GM19099 (cell line): ENCODE results near the gene GCSAM.

Experiments used
- POLR2A ChIP-seq: IDR thresholded peaks from 3 replicates; pipeline ENCODE4 v1.6.1; 2011; ENCODE audit warnings: low read depth; ENCODE audit not compliant: insufficient read length; ENCODE audit errors: extremely low read depth

GCSAM gene

DNA sequence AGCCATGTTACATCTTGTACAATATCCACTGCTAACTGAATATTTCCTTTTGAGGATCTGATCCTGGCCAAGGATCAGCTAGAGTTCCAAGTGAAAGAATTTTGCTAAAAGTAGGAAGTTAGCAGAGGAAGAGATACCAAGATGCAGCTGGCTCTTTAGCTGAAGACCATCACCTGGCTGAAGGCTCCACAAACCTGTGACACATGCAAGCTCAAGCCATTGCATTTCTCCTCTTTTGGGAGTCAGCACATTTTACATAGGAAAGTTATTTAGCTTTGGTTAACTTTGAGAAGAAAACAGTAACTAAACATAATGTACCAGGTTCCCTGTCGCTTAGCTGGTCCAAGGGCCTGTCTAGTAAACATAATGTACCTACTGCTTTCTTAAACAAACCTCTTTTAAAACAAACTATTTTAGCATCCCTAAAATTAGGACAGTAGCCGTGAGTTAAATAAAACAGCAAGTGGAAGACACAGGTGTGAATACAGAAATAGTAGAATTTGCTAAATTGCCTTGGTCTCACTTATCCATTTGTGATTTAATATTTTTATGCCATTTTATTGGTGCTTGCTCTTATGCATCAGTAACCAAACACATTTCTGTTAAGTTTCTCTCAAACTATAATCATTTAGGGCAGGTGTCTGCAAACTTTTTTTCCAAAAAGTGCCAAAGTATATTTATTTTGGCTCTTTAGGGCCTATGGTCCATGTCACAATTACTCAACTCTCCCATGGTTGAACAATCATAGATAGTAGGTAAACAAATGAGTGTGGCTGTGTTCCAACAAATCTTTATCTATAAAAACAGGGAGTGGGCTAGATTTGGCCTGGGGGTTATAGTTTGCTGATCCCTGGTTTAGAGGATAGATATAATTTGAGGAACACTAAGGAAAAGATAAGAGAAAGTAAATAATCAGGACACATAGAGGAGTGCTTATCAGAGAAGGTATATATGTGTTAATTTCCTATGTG lies 11.2 kb downstream of the GCSAM start:
- no peak for TF ChIP-seq POLR2A

DNA sequence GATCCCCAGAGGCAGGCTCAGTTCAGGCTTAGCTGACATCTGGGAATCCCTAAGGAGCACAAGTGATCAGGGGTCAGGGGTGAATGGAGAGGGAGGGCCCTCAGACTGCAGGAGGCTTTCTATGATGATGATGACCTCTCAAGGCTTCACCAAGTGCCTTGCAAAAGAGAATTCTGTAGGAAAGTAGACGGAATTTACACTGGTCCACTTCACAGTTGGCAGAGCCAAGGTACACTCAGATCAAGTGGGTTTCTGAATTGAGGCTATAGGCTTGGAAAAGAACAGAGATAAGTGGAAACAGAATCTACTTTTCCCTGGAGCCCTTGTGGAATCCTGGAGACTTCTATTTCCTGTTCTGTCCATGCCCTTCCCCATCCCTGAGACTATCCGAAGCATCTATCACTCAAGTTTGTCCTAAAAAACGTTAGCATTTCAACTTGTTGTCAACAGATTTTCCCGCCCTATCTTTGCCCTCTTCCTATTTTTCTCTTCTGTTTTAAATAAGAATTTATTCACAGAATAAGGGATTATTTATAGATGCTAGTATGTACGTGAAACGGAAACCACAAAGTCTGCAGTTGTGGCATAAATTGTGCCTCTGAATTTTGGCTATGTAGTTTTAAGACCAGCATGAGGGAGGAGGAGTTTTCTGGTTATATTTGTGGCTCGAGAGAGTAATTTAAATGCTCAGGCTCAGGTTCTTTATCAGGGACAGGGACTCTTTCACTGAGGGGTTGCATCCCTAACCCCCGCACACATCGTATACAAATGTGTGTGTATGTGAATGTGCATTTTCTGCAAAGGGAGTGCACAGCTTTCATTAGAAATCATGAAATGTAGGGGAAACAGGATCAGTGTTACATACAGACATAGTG lies 12.8 kb downstream of the GCSAM start:
- no peak for TF ChIP-seq POLR2A

DNA sequence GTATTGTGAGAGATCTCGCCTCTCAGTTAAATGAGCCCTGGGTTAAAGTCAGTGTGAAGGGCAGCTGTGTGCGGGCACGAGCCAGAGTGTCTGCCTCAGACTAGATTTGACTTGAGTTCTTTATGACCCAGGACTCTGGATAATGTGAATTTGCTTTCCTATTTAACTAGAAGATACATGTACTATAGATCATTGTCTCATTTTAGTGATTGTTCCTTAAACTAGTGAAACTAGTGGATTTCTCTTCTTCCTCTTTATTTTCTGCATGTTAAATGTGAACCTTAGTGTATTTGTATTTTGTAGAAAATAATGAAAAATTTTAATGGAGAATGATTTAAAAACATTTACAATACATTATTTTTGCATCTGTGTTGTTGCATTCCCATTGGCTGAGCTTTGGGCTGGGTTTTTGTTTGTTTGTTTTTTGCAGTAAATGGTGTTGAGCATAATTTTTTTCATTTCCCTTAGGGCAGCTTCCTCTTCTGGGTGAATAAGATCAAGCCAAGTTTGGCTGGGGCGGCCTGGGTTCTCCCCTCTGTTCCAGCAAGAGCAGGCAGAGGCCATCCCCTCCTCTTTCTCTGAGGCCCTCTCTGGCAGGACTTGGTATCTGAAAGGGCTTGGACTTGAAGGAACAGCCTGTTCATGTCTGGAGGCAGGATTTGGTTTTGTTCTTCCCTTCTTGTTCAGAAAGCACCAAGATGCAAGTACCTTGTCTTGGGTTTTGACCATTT lies 15.0 kb downstream of the GCSAM start:
- no peak for TF ChIP-seq POLR2A

DNA sequence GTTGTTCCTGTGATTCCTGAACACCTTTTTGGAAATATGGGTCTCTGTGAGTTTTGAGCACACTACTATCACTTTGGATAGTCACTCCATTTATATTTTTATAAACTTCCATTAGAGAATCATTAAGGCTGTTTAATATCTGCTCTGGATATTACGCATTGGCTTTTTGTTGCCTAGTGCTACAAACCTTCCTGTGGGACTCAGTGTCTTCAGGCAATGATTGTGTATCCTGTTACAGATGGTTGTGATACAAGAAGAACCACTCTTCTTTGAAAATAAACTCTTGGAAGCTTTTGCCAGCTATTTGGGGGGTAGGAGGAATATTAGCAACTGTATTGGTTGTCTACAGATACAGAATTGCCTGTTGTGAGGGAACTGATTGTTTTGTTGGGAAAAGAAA lies 15.6 kb downstream of the GCSAM start:
- TF ChIP-seq POLR2A = no peak

DNA sequence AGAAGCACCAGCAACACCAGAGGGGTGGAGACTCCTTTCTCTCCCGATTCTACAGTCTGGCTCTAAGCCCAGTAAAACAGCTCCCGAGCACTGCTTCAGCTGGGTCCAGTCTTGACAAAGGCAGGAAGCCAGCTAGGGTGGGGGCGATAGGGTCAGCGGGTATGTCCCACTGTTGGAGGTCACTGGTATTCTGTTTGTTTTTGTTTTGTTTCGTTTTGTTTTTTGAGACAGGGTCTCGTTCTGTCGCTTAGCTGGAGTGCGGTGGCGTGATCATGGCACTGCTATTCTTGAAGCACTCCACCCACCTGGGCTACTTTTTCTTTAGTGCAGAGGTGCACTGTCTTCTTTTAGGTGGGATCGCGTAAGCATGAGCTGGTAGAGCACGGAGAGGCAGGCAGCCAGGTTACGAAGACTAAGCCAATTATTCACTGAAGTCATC lies 16.3 kb downstream of the GCSAM start:
- no peak for TF ChIP-seq POLR2A

DNA sequence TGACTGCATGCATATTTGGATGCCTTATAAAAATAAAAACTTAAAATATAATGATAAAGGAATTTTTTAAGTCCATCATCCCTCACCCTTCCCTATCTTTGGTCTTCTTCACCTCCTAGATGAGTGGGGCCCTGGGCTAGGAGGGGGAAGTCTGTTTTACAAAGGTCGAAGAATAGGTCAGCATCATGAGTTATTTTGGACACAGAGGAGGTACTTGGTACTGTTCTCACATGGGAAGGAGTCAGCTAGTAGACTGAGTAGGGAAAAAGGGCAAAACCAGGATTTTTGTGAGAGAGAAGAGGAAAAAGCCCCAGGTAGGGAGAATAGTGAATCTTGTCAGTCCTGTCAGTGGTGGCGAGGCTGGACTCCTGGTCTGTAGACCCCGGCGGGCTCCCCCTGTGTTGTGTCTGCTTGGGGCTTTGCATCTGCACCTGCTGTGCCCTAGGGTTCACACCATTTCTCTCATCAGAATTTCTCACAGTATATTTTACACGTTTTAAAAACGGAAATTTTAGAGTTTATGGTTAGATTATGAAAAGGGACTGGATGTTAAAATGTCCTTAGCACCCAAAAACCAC lies 17.2 kb downstream of the GCSAM start:
- no peak for TF ChIP-seq POLR2A

DNA sequence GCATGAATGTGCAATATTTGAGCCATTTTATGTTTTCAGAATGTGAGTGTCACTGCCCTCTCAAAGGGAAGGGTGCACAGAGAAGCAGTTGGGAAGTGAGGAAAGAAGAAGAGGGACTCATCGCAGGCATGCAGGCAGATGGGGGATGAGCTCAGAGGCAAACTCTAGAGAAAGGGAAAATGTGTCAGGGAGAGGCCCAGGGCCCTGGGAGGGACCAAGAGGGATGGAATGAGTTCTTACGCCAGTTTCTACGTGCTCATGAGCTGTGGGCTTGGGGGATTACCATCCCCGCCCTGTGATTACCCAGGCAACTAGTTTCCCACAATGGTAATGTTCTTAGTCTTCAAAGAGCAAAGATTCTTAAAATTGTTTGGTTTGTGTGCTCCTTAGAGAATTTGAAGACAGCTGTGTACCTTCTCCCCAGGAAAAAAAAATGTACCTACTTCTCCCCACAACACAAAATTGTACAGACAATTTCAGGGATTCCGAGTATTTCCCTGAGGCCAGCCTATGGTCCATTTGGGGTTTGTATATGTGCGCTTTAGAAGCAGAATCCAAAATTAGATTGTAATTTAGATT lies 17.8 kb downstream of the GCSAM start:
- no peak for TF ChIP-seq POLR2A

DNA sequence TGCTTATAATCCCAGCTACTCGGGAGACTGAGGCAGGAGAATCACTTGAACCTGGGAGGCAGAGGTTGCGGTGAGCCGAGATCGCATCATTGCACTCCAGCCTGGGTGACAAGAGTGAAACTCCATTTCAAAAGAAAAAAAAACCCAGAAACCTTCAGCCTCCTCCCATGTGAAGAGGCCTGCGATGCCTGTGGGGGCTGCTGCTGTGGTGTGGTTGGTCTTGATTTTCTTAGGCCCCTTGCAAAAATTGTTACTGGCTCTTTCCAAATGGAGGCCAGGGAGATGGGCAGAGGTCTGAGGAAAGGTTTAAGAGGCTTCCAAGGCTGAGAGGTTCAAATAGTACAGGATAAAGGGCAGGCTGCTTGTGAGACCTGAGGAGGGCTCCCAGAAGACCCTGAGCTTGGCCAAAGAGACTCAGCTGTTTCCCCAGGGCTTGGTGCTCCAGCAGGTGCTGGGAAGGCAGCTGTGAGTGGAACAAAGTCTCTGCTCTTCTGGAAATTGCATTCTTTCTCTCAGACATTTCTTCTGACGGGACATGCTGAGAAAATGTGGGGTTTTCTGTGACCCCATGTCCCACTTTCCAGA lies 18.4 kb downstream of the GCSAM start:
- no peak for TF ChIP-seq POLR2A

DNA sequence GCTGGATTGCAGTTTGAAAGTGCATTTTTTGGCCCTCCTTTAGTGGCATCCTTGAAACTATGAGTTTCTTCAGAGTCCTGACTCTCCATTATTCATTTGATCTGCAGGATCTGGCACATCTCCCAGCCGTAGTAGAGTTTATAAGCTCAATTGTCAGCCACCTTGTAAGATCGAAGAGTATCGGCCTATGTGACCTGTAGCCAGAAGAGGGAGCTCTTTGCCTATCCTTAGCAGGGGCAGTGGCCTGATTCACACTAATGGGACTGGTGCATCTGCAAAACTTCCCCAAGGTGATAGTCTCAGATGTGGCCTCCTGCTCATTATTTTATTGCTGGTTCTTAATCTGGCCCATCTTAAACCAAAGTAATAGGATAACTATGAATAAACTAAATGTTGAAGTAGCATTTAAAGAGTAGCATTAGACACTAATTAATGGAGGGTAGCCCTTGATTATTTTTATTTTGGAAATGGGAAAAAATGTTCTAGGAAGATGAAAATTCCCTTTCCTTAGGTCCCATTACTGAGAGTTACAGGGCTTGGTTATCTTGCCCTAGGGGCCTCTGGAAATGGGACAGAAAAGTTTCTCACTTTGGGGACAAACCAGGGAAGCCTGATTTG lies 21.2 kb downstream of the GCSAM start:
- TF ChIP-seq POLR2A = no peak

DNA sequence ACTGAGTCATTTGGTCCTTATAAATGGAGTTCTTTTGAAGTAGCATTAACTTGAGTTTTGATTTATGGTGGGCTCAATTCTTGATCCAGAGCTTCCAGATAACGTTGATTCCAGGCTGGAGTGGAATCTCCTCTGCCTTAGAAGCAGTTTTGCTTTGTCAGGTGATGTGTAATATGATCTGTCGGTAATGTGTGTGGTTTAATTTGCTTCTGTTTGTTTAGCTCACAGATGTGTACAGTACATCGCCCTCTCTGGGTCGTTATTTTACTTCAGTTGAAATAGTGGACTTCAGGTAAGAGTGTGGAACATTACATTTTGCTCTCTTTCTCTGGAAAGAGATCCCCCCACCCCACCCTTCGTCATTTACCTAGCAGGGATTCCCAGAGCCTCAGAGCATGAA lies 23.7 kb downstream of the GCSAM start:
- no peak for TF ChIP-seq POLR2A

DNA sequence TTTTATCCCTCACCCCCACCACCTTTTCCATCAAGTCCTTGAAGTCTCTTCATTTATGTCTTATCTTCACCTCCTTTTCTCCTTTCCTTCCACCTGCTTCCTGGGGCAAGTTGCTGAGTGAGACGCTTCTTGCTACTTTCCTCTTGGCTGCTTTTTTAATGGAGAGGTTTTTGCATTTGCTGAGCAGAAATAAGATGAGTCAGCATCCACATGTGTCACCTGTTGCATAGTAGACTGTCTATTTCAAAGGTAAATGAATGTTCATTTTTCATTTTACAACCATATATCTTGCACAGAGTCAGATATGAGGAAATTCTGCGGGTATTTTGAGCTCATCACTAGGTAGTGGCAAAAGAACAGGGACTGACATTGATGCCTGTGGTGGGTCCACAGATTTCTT lies 28.3 kb downstream of the GCSAM start:
- TF ChIP-seq POLR2A = no peak

DNA sequence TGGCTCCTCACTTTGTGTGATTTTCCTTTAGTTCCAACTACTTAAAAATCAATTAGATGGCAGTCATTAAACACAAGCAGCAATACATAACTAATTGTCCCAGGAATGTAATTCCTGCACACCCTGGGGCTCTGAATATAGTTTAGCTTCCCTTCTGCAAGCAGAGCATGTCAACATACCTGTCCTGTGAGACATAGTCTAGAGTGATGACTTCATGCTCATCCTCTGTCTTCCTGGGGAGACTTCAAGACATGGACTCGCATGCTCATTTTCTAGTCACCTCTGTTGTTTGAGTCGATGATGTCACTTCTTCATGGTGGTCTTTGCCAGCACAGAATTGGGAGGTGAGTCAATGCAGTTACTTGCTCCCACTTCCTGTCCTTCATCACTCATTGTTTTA lies 31.1 kb downstream of the GCSAM start:
- no peak for TF ChIP-seq POLR2A

DNA sequence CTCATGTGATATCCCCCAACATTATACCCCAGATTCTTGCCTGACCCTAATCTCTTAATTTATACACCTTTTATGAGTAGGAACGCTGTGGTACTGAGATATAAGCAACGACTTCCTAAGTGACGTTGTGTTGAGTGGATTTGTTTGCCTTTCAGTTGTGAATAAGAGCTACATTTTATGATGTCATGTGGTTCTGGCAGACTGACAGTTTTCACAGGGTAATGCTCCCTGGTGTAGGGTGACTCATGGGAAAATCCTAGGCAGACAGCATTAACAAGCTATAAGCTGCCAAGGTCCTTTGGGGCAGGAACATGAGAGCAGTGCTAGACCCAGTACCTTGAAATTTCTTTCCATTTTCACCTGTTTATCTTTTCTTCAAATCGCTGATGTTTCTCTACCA lies 35.7 kb downstream of the GCSAM start:
- no peak for TF ChIP-seq POLR2A

DNA sequence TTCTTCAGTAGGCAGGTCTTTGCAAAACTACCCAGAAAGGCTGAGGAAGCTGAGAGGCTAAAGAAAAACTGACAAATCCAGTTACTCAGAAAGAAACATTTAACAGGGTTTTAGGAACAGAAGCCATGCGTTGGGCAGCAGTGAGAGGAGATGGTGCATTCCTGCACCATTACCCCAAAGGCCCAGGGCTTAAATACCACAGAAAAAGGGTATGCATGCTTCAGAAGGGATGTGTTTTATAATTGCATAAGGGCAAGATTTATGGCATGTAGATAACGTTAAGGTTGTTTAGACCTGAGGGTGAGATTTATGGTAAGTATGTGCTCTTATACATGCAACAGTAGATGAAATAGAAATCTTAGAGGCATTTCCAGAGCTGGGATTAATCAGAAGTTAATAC lies 36.9 kb downstream of the GCSAM start:
- no peak for TF ChIP-seq POLR2A

DNA sequence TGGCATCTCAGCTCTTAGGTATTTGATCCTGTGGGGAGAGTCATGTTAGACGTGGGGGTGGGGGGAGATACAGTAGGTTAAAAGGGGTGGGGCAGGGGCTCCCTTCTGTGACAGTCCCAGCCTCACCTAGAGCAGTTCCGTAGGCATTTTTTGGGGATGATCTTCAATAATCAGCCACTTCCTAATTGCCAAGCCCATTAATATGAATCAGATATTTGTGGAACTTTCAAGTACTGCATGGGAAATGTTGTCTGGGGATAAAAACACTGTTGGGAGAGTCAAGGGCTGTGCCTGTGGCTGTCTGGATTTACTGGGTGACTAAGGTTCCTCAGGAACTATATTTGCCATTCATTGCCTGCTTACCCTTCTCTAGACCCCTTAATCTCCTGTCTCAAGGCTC lies 37.3 kb downstream of the GCSAM start:
- no peak for TF ChIP-seq POLR2A
